Measurements from ENCODE around the gene NCKAP5.

DNA sequence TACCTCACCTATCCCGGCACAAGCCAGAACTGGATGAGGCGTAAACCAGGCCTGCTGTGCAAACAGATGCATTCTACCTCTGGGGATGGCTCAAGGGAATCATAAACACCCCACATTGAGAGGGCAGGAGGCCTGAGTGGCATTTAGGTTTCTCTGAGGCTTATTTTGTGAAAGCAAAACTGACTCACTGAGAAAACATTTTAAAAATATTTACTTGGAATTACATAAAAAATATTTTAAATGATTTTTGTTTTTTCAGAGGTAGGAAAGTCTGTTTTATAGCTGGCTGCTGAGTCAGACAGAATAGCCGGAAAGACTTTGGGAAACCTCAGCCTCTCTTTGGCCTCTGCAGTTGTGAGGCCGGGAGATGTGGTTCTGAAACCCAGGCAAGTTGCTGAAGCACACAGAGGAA is 244.1 kb downstream of the NCKAP5 start:
- TF ChIP-seq, protein P1, sequence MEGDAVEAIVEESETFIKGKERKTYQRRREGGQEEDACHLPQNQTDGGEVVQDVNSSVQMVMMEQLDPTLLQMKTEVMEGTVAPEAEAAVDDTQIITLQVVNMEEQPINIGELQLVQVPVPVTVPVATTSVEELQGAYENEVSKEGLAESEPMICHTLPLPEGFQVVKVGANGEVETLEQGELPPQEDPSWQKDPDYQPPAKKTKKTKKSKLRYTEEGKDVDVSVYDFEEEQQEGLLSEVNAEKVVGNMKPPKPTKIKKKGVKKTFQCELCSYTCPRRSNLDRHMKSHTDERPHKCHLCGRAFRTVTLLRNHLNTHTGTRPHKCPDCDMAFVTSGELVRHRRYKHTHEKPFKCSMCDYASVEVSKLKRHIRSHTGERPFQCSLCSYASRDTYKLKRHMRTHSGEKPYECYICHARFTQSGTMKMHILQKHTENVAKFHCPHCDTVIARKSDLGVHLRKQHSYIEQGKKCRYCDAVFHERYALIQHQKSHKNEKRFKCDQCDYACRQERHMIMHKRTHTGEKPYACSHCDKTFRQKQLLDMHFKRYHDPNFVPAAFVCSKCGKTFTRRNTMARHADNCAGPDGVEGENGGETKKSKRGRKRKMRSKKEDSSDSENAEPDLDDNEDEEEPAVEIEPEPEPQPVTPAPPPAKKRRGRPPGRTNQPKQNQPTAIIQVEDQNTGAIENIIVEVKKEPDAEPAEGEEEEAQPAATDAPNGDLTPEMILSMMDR (IDR thresholded peaks at IDR 0.05), result no peak
- no peak for TF ChIP-seq POLR2A (IDR thresholded peaks at IDR 0.05)
- TF ChIP-seq EP300 (IDR thresholded peaks at IDR 0.05), result no peak
